Body of pancreas (tissue), 4 donors: Measurements from ENCODE around the gene PSMD6.

Experiments used
- POLR2A ChIP-seq, 3 donors: fragments of 450-650 bp; IDR thresholded peaks; one replicate each; pipeline ENCODE4 v1.6.1; 2016; ENCODE audit warnings: antibody characterized with exemption in 3 of 3, mild to moderate bottlenecking in 2 of 3
- TF ChIP-seq, protein P1 (sequence below), 7 experiments: fragments of 450-650 bp in 4 of 7; fragments of 200-600 bp in 3 of 7; sonication (generic) in 3 of 7; IDR thresholded peaks; one replicate each; pipeline ENCODE4 v1.5.1; 2016 to 2019; ENCODE audit warnings: antibody characterized with exemption in 7 of 7

DNA sequence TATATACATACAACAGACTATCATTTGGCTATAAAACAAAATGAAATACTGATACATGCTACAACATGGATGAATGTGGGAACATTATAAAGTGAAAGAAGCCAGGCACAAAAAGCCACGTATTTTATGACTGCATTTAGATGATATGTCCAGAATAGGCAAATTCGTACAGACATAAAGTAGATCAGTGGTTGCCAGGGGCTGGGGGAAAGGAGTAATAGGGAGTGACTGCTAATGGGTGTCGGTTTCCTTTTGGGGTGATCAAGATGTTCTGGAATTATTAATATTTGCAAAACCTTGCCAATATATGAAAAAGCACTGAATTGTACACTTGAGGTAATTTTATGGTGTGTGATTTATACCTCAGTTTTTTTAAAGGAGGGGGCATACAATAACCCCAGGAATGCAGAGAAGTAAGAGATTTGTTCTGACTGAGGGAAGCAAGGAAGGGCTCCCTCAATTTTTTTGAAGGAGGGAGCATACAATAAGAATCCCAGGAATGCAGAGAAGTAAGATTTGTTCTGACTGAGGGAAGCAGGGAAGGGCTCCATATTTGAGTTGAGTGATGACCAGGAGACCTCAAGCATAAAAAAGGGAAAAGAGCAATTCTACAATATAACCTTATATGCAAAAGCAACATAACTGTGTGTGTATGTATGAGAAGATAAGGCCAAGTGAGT, 6.2 kb downstream of the PSMD6 start:
- TF ChIP-seq, protein P1, sequence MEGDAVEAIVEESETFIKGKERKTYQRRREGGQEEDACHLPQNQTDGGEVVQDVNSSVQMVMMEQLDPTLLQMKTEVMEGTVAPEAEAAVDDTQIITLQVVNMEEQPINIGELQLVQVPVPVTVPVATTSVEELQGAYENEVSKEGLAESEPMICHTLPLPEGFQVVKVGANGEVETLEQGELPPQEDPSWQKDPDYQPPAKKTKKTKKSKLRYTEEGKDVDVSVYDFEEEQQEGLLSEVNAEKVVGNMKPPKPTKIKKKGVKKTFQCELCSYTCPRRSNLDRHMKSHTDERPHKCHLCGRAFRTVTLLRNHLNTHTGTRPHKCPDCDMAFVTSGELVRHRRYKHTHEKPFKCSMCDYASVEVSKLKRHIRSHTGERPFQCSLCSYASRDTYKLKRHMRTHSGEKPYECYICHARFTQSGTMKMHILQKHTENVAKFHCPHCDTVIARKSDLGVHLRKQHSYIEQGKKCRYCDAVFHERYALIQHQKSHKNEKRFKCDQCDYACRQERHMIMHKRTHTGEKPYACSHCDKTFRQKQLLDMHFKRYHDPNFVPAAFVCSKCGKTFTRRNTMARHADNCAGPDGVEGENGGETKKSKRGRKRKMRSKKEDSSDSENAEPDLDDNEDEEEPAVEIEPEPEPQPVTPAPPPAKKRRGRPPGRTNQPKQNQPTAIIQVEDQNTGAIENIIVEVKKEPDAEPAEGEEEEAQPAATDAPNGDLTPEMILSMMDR (IDR thresholded peaks at IDR 0.05), result no peak
- peak in 1 of 3 donors; percentile 14 for TF ChIP-seq POLR2A (IDR thresholded peaks at IDR 0.05)
